Vein endothelial cell (primary cell): ENCODE data around the gene TRIP11. TPM values are rescaled to one million over a fixed set of nuclear protein-coding genes. Genes with fewer than 3 reads are reported as not detected.

Source experiments
- total RNA-seq: library from RNA; depleted of rRNA; stranded (reverse); fragments of >200 nt; gene quantifications from 2 replicates; pipeline ENCODE4 v1.2.3, GENCODE V29; 2012

Gene TRIP11
- 34.6 and 41.2 TPM in 2 replicates for total RNA-seq

DNA sequence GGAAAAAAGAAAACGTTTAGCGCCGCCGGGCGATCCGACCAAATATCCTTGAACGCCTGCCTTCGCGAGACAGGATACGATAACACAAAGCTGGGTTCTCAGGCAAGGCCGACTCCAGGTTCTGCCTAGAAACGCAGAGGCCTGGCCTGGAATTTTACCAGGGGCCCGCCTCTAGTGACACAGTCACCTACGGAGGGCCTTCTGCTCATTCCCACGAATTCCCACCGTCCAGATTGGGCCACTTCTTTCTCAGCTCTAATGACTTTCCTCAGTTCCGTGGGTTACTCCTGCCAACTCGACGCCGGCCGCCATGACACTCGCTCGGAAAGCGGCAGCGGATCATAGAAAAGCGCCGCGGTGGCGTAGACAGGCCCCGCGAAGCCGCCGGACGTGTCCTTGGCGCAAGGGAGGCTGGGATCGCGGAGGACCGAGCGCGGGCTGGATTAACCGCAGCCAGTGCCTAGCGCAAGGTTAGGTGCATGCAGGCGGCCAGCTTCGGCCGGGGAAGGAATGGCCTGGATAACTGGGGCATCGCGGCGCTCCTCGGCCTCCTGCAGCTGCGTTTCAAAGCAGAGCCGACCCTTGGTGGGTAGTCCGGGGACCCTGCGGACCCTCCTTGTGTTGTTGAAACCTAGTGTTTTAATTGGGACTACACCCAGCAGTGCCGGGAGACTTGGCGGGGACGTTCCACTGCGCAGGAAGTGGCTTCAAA is at the start of gene TRIP11:
Gene TRIP11, minus strand, starts transcription at position 341 of the 712 bp plus-strand sequence. CDS start 374 bp downstream, outside the sequence.

DNA sequence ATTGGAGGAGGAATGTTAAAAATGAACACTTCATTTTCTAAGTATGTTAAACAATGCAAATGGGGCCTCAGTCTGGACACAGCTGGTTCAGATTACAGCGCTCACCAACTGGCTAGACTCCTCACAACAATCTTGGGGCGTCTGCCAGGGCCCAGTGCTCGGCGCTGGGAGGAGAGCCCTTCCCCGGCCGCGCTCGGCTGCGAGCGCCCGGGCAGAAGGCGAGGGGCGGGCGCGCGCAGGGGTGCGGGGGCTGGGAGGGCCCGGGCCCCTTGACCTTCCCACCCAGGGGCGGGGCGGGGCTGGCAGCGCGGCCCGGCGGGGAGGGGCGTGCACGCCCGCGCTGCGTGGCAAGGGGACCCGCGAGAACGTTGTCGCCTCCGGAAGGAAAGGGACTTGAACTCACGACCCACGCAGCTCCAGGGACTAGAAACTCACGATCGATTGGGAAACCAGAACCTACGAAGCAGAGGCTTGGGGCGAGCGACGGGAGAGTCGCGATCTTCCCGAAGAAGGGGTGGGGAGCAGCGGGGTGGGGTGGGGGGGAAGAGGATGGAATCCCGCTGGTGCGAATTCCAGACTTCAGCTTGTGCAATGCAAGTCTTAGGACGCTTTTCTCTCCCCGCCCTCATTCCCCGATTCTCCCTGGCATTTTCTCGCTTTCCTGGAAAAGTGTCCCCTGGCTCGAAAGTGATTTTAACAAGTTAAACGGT is 92.2 kb downstream of the TRIP11 start, which contains the start of gene FBLN5:
Gene FBLN5, minus strand, starts transcription at position 220 of the 710 bp plus-strand sequence. CDS start 465 bp downstream, outside the sequence.

Other genes starting within 250 kb of the TRIP11 start
- gene TC2N, start 172.5 kb downstream of the TRIP11 start, total RNA-seq: not detected in 2 replicates
- 0.96 and 4.6 TPM in 2 replicates for gene FBLN5, start 92.4 kb downstream of the TRIP11 start, total RNA-seq
- 24.2 and 41.4 TPM in 2 replicates for gene ATXN3, start 66.5 kb upstream of the TRIP11 start, total RNA-seq
- gene NDUFB1, start 81.6 kb upstream of the TRIP11 start, total RNA-seq: 141 and 142 TPM in 2 replicates
- gene CPSF2, start 81.9 kb upstream of the TRIP11 start, total RNA-seq: 40.8 and 46.4 TPM in 2 replicates